Duodenal mucosa (tissue), 2 donors: ENCODE data around the gene PRG3.

ENCODE experiments used
- H3K27ac ChIP-seq: one replicate; pipeline ENCODE4 v1.7.0; 2013; ENCODE audit warnings: low read depth, low read length
- H3K27me3 ChIP-seq, 2 donors: one replicate each; pipeline ENCODE4 v1.7.0; 2013; ENCODE audit warnings: low read length in 2 of 2, control low read depth in 1 of 2; ENCODE audit not compliant: insufficient read depth in 2 of 2, control insufficient read depth in 1 of 2
- H3K36me3 ChIP-seq, 2 donors: one replicate each; pipeline ENCODE4 v1.7.0; 2013; ENCODE audit warnings: low read length in 2 of 2, control low read depth in 1 of 2; ENCODE audit not compliant: insufficient read depth in 2 of 2, control insufficient read depth in 1 of 2
- H3K4me1 ChIP-seq, 2 donors: one replicate each; pipeline ENCODE4 v1.7.0; 2013; ENCODE audit warnings: low read length in 2 of 2, control low read depth in 1 of 2; ENCODE audit not compliant: insufficient read depth in 2 of 2, control insufficient read depth in 1 of 2
- H3K4me3 ChIP-seq, 2 donors: one replicate each; pipeline ENCODE4 v1.7.0; 2013; ENCODE audit warnings: low read length in 2 of 2, low read depth in 1 of 2
- H3K9ac ChIP-seq, 2 donors: one replicate each; pipeline ENCODE4 v1.7.0; 2013; ENCODE audit warnings: low read length in 2 of 2, low read depth in 1 of 2
- H3K9me3 ChIP-seq, 2 donors: one replicate each; pipeline ENCODE4 v1.7.0; 2013; ENCODE audit warnings: low read length in 2 of 2, control low read depth in 1 of 2; ENCODE audit not compliant: control insufficient read depth in 1 of 2

Gene PRG3, protein sequence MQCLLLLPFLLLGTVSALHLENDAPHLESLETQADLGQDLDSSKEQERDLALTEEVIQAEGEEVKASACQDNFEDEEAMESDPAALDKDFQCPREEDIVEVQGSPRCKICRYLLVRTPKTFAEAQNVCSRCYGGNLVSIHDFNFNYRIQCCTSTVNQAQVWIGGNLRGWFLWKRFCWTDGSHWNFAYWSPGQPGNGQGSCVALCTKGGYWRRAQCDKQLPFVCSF

DNA sequence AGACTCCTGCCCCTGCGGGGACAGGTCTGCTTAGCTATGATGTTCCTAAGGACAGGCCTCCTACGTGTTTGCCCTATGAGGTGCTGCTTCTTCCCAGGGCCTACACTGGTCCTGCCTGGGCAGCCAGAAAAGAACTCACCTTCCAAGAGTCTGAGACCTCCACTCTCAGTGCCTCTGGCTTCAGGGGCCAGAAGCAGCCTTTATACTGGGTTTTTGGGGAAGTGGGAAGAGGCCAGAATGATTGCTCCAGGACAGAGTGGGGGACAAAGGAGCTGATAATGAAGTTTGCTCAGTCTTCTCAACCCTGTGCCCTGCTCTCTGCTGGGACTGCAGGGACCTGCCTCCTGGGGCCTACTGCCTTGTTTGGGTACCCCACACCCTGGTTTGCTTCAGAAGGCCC, at the start of gene PRG3:
Gene PRG3, minus strand, starts transcription at position 176 of the 400 bp plus-strand sequence. CDS start 442 bp downstream, outside the sequence.
- no peaks in the 10 kb centered on the region for H3K4me1 ChIP-seq
- no peaks in the 10 kb centered on the region for H3K36me3 ChIP-seq
- no peaks in the 10 kb centered on the region for H3K9me3 ChIP-seq

DNA sequence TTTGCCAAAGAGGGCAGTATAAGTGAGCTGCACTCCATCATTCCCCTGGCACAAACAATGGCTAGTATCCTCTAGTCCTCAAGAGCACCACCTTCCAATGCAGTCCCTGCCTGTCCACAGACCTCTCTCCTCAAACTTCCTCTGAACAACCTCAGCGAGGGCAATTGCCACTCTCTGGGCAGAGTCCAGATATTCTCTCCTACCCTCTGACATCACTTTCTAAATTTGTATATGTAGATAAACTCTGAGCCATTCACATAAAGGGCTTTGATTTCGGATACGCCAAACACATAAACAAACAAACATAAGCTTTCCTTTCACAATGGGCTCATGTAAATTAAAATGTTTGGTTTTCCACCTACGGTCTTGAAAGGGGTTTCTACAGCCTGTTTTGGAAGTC, 49.0 kb upstream of the PRG3 start:
- Histone ChIP-seq H3K4me1 (peaks cover 15 to 28% of the 10 kb centered on the region in 2 donors), H3K4me3 (no peak overlapping the region), H3K36me3 (no peaks in the 10 kb centered on the region), H3K27ac (no peak overlapping the region), H3K9ac (no peak overlapping the region), H3K27me3 (peaks cover 0 to 5% of the 10 kb centered on the region in 2 donors), H3K9me3 (no peaks in the 10 kb centered on the region)

More for the DNA sequence above, at the start of gene PRG3:
- Histone ChIP-seq H3K27ac (no peak within 1 kb of the TSS), H3K27me3 (no peaks in the 10 kb centered on the region), H3K9ac (no peak within 1 kb of the TSS), H3K4me3 (no peak within 1 kb of the TSS)

DNA sequence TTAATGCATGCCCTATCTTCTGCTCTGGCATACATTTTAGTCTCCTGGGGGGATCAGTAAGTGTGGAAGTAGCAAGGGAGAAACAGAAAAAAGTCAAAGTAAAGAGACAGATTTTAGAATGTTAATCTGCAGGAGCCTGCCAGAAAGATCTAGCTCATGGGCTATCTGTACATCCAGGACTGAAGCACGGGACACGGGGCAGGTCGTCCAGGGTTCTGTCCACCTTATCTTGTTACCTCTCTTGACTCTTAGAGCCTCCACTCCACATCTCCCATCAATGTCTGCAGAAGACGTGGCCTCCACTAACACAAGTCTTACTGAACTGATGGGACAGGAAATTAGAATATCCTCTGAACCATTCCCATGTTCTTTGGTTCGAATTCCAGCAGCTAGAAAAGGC, 47.7 kb upstream of the PRG3 start:
- Histone ChIP-seq H3K9me3 (no peaks in the 10 kb centered on the region), H3K27me3 (peaks cover 0 to 5% of the 10 kb centered on the region in 2 donors), H3K27ac (no peak overlapping the region), H3K9ac (no peak overlapping the region), H3K36me3 (no peaks in the 10 kb centered on the region), H3K4me3 (no peak overlapping the region), H3K4me1 (peaks cover 25 to 35% of the 10 kb centered on the region in 2 donors)

DNA sequence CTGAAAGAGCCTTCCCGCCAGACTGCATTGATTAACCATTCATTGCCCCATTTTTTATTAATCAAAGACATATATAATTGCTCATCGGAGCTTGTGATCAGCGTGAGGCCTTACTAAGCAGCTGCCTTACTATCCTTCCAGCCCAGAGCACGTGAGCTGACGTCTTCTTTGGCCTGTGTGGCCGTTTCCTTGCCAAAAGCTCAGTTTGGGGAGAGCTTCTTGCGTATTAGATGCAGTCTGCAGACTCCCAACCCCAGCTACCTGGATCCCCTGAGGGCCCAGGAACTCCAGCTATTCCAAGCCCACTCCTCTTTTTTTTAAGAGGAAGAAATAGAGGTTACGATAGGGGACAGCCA, 46.8 kb upstream of the PRG3 start:
- no peaks in the 10 kb centered on the region for H3K36me3 ChIP-seq
- H3K4me3 ChIP-seq = no peak overlapping the region
- H3K9ac ChIP-seq = no peak overlapping the region
- peaks cover 0 to 5% of the 10 kb centered on the region in 2 donors for H3K27me3 ChIP-seq
- peaks cover 25 to 36% of the 10 kb centered on the region in 2 donors for H3K4me1 ChIP-seq
- no peak overlapping the region for H3K27ac ChIP-seq
- H3K9me3 ChIP-seq = no peaks in the 10 kb centered on the region

DNA sequence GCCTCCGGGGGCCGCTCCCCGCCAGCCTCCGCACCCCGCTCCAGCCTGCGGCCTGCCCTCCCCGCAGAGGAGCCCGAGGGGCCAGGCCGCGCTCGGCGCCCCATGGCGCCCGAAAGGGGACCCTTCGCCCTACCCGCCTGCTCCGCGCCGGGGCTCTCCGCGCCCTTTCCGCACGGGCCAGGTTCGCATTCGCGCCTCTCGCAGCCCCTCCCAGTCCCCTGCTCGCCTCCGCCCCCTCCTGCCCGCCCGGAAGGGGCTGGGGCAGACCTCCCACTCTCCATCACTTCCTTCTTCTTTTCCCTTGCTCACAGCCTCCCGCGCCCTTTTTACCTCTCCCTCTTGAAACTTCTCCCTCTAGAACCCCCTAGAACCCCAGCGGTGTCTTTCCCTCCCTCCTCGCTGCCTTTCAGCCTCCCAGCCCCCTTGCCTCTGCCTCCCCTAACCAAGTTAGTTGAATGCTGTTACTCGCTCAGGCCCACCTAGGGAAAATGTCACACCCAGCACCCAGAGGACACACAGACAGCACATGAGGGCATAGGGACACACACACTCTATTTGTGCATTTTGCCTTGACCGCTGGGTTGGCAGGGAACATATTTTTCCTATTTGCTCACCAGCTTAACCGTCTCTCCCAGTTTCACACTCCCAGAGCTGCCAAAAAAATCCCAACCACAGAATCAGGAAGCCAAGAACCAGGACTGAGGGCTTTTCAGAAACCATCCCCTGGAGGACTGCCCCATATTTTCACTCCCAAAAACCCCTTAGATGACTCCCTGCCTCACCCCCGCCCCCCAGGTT, 46.2 kb upstream of the PRG3 start, which contains the start of gene SLC43A3:
Gene SLC43A3, minus strand, starts transcription at position 193 of the 798 bp plus-strand sequence. CDS start 949 bp downstream, outside the sequence.
- no peaks in the 10 kb centered on the region for H3K9me3 ChIP-seq
- H3K9ac ChIP-seq = peak within 1 kb of the TSS; percentile 28 to 45
- H3K4me1 ChIP-seq = peaks cover 25 to 36% of the 10 kb centered on the region in 2 donors
- H3K36me3 ChIP-seq = no peaks in the 10 kb centered on the region
- peak within 1 kb of the TSS; percentile 57 to 66 for H3K4me3 ChIP-seq
- peak within 1 kb of the TSS; percentile 25 for H3K27ac ChIP-seq
- peaks cover 0 to 5% of the 10 kb centered on the region in 2 donors for H3K27me3 ChIP-seq

DNA sequence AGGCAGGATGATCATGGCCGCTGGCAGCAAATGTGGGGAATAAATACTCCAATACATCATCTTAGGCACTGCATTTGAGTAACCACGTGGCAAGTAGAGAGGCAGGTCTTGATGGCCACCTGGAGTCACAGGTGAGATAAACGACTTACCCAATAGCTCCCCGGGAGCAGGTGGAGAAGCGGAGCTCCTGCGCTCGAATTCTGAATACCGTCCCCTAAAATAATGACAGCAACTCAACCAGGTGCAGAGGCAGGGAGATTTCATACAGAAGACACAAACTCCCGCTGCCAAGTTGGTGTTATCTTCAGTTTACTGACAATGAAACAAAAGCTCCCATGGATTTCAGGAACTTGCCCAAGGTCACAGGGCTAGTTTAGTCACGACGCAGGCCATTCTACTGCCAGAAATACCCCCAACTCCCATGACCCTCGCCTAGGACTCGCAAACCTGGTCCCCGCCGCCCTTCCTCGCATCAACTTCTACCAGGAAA, 45.5 kb upstream of the PRG3 start:
- peak overlapping the region; percentile 25 for H3K27ac ChIP-seq
- H3K4me3 ChIP-seq = peak overlapping the region; percentile 57 to 66
- peaks cover 0 to 5% of the 10 kb centered on the region in 2 donors for H3K27me3 ChIP-seq
- H3K36me3 ChIP-seq = no peaks in the 10 kb centered on the region
- peaks cover 25 to 36% of the 10 kb centered on the region in 2 donors for H3K4me1 ChIP-seq
- H3K9ac ChIP-seq = peak overlapping the region; percentile 28 to 45
- no peaks in the 10 kb centered on the region for H3K9me3 ChIP-seq

DNA sequence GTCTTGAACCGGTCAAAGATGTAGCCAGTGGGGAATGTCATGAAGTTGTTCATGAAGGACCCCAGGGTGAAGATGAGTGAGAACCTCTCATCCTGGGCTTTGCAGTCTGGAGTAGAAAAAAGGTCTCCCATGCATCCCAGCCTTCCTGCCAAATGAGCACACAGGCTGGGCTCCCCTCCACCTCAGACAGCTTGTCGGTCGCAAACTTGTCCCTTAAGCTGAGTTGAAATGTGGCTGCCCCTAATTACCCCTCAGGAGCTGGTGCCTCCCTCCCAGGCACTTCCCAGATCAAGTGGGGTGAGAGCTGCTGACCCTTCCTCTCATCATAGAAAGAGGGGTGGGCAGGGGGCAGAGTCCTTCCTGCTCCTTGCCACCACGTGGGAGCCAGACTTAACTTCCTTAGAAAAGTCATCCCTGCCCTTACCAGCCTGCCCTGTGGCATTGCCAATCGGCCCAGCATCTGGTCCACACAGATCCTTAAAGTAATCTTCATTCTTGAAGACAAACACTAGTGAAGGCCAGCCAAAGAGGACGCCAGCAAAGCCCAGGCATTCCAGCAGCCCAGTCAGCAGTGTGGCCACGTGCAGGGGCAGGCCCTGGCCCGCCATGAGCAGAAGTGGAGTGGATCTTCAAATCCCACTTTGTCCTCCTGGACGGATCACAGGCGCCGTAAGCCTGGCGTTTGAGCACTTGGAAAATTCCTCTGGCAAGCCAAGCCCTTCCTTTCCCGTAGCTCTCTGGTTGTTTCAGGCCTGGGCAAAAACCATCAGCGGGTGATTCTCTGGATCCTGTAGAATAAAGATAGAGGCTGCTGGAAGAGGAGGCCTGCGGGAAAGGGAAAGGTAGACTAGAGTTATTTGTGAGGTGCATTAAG, 44.9 kb upstream of the PRG3 start:
- H3K4me1 ChIP-seq = peaks cover 25 to 36% of the 10 kb centered on the region in 2 donors
- H3K9ac ChIP-seq = peak overlapping the region; percentile 2 to 28
- H3K27ac ChIP-seq = peak overlapping the region; percentile 25
- H3K4me3 ChIP-seq = peak overlapping the region; percentile 57 to 66
- H3K9me3 ChIP-seq = no peaks in the 10 kb centered on the region
- H3K36me3 ChIP-seq = no peaks in the 10 kb centered on the region
- peaks cover 0 to 5% of the 10 kb centered on the region in 2 donors for H3K27me3 ChIP-seq

DNA sequence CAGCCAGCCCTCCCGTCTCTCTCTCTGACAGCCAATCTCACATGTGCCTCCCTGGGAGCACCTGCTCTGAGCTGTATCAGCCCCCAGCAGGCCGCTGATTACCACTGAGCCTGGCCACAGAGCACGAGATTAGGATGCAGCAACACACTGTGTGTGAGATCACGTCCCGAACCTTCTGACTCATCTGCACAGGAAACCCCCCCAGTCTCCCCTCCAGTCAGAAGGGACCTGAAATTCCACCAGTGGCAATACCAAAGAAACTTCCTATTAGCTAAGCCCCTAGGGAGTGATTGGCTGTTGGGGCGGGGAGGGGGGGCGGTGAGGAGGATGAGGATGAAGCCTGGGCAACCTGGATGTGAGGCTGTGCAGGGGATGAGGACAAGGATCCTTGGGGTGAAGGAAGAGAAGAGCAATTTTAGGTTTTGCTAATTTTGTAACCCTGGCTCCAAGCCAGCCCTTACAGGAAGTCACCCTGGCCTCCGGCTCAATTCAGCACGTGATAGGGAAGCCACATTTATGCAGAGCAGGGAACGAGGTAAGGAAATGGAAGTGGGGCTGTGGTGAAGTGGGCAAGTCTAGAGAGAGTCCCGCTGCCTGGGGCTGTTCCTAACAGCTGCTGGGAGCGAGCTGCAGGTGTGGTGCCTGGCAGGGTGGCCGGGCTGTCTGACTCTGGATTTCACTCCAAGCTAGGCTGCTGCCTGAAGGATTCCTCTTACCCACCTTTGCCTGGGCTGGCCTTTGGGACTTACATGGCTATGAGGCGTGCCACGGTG, 44.0 kb upstream of the PRG3 start:
- peak overlapping the region; percentile 12 to 28 for H3K9ac ChIP-seq
- no peaks in the 10 kb centered on the region for H3K36me3 ChIP-seq
- no peaks in the 10 kb centered on the region for H3K9me3 ChIP-seq
- H3K27ac ChIP-seq = peak overlapping the region; percentile 11
- H3K4me1 ChIP-seq = peaks cover 25 to 36% of the 10 kb centered on the region in 2 donors
- H3K4me3 ChIP-seq = peak overlapping the region; percentile 48 to 57
- H3K27me3 ChIP-seq = peaks cover 0 to 5% of the 10 kb centered on the region in 2 donors

DNA sequence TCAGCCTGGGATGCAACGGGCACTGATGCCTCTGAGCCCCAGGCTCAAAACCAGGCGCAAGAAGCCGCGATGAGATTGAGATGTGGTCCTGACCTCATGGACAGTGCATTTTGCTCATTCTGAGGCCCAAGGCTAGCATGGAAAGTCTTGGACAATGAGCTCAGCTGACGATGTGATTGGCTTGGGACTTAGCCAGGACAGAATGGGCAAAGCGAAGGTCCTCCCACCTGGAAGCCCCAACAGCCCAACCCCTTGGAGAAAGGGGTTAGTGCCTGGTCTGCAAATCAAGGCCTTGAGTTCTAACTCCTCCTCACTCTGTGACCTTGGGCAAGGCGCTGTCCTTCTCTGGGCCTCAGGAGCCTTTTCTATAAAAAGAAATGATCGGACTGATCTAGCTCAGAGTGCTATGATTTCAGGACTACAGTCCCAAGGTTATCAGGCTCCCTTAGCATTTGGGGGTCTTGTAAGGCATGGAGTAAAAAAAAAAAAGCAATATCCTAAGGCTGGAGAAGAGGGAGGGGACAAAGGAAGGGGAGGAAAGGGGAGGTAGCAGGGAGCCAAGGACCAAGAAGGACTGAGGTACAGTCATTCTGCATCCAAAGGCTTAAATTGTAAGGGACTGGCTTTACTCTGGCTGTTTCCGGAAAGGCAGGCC, 43.3 kb upstream of the PRG3 start:
- no peaks in the 10 kb centered on the region for H3K36me3 ChIP-seq
- H3K4me1 ChIP-seq = peaks cover 25 to 36% of the 10 kb centered on the region in 2 donors
- H3K9ac ChIP-seq = peak overlapping the region in 1 of 2 donors; percentile 12
- H3K27ac ChIP-seq = no peak overlapping the region
- H3K9me3 ChIP-seq = no peaks in the 10 kb centered on the region
- H3K27me3 ChIP-seq = peaks cover 0 to 5% of the 10 kb centered on the region in 2 donors
- peak overlapping the region; percentile 16 to 26 for H3K4me3 ChIP-seq
